ENCODE data around the gene DYNLT2. TPM values are rescaled to one million over a fixed set of nuclear protein-coding genes. Genes with fewer than 3 reads are reported as not detected.

Gene DYNLT2
- total and polyA plus RNA-seq, 2 donors from 2014 or later, result 1.9 to 2.6 TPM

DNA sequence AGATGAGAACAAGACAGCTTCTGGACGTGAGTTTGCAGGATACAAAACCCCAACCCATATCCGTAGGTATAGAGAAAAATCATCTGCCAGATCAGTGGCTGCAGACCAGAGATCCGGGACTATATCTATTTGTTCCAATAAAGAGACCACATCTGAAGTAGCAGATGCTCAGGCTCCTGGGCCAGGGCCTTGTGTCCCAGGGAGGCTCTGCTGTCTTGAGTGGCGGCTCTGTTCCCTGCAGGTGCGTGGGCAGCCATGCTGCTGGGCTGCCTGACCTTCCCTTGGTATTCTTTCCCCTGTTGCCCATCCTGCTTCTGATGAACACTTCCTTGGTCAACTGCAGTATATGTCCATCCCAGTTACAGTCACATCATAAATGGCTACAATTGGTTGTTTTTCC lies 35.0 kb upstream of the DYNLT2 start:
- Histone ChIP-seq H3K36me3 (ENCODE audit: control insufficient read depth in 2 of 3, insufficient read depth in 3 of 3, low read length in 3 of 3) (no peaks in the 10 kb centered on the region), H3K4me3 (ENCODE audit: low read length in 3 of 3) (no peak overlapping the region), H3K9ac (ENCODE audit: low read length in 3 of 3) (no peak overlapping the region), H3K27me3 (ENCODE audit: control insufficient read depth, insufficient read depth, low read length) (no peaks in the 10 kb centered on the region), H3K27ac (ENCODE audit: low read depth in 2 of 2, low read length in 2 of 2) (no peak overlapping the region), H3K4me1 (ENCODE audit: control insufficient read depth in 2 of 3, insufficient read depth in 2 of 3, low read depth in 1 of 3, low read length in 3 of 3) (peaks cover 0 to 13% (median 6%) of the 10 kb centered on the region in 3 donors), H3K9me3 (ENCODE audit: control insufficient read depth in 2 of 3, insufficient read depth in 1 of 3, low read length in 3 of 3) (no peaks in the 10 kb centered on the region)
- intact Hi-C loops (cut with DNase I), result no loop called here
- DNase-seq (peak in 2 of 5 donors; percentile 7 to 13), FAIRE-seq (no peak)
- TF ChIP-seq, protein P1, sequence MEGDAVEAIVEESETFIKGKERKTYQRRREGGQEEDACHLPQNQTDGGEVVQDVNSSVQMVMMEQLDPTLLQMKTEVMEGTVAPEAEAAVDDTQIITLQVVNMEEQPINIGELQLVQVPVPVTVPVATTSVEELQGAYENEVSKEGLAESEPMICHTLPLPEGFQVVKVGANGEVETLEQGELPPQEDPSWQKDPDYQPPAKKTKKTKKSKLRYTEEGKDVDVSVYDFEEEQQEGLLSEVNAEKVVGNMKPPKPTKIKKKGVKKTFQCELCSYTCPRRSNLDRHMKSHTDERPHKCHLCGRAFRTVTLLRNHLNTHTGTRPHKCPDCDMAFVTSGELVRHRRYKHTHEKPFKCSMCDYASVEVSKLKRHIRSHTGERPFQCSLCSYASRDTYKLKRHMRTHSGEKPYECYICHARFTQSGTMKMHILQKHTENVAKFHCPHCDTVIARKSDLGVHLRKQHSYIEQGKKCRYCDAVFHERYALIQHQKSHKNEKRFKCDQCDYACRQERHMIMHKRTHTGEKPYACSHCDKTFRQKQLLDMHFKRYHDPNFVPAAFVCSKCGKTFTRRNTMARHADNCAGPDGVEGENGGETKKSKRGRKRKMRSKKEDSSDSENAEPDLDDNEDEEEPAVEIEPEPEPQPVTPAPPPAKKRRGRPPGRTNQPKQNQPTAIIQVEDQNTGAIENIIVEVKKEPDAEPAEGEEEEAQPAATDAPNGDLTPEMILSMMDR (IDR thresholded peaks at IDR 0.05; ENCODE audit: borderline replicate concordance, extremely low read depth, insufficient read depth), result no peak

DNA sequence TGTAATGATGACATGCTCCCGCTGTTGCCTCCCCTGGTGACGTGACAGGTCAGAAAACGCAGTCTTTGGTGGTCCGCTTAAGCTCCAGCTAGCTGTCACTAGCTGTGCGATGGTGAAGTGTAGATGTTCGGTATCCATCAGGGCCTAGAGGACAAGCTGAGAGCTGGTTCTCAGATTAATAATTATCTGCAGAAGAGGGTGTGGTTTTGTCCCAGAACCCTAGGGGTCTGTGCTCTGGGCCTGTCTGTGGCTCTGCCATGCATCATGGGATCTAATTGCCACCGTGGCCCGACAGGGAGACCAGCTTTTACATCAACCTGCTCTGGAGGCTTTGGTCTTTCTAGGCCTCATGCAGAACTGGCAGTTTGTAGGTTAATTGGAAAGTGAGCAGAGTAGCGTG lies 34.2 kb upstream of the DYNLT2 start:
- no peaks in the 10 kb centered on the region for H3K27me3 ChIP-seq (ENCODE audit: control insufficient read depth, insufficient read depth, low read length)
- H3K27ac ChIP-seq (ENCODE audit: low read depth in 2 of 2, low read length in 2 of 2), result no peak overlapping the region
- DNase-seq (no peak), FAIRE-seq (no peak)
- no peak overlapping the region for H3K9ac ChIP-seq (ENCODE audit: low read length in 3 of 3)
- H3K36me3 ChIP-seq (ENCODE audit: control insufficient read depth in 2 of 3, insufficient read depth in 3 of 3, low read length in 3 of 3), result no peaks in the 10 kb centered on the region
- intact Hi-C loops (cut with DNase I), result no loop called here
- no peaks in the 10 kb centered on the region for H3K9me3 ChIP-seq (ENCODE audit: control insufficient read depth in 2 of 3, insufficient read depth in 1 of 3, low read length in 3 of 3)
- H3K4me3 ChIP-seq (ENCODE audit: low read length in 3 of 3), result no peak overlapping the region
- peaks cover 0 to 12% (median 3%) of the 10 kb centered on the region in 3 donors for H3K4me1 ChIP-seq (ENCODE audit: control insufficient read depth in 2 of 3, insufficient read depth in 2 of 3, low read depth in 1 of 3, low read length in 3 of 3)
- TF ChIP-seq, protein P1 (IDR thresholded peaks at IDR 0.05; ENCODE audit: borderline replicate concordance, extremely low read depth, insufficient read depth), result no peak

DNA sequence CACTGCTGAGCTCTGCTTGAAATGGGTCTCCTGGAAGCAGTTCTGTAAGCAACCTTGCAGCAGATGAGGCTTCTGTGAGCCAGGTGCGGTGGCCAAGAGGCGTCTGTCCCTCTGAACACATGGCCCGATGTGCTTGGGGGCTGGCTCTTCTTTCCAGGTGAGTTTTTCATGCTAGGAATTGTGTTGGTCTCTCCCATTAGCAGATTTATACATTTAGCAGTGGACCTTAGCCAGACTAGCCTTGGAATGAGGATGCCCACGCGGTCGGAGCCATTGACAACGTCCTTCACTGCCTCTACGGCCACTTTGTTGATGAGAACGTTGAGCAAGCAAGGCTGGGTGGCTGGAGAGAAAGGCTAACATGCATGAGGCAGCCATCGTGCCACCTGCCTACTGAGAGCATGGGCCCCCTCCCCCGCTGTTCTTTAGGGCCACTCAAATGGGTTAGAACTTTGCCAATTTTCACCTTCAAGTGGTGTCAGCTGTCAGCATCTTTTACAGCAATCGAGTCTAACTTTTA lies 33.5 kb upstream of the DYNLT2 start:
- no peak for FAIRE-seq

More for the DNA sequence above, 33.5 kb upstream of the DYNLT2 start:
- Histone ChIP-seq H3K9me3 (ENCODE audit: control insufficient read depth in 2 of 3, insufficient read depth in 1 of 3, low read length in 3 of 3) (no peaks in the 10 kb centered on the region), H3K9ac (ENCODE audit: low read length in 3 of 3) (no peak overlapping the region), H3K4me1 (ENCODE audit: control insufficient read depth in 2 of 3, insufficient read depth in 2 of 3, low read depth in 1 of 3, low read length in 3 of 3) (peaks cover 0 to 8% (median 0%) of the 10 kb centered on the region in 3 donors), H3K27ac (ENCODE audit: low read depth in 2 of 2, low read length in 2 of 2) (no peak overlapping the region), H3K4me3 (ENCODE audit: low read length in 3 of 3) (no peak overlapping the region), H3K27me3 (ENCODE audit: control insufficient read depth, insufficient read depth, low read length) (no peaks in the 10 kb centered on the region), H3K36me3 (ENCODE audit: control insufficient read depth in 2 of 3, insufficient read depth in 3 of 3, low read length in 3 of 3) (peaks cover 0 to 3% (median under 1%) of the 10 kb centered on the region in 3 donors)
- intact Hi-C loops (cut with DNase I), result no loop called here
- DNase-seq, result peak in 1 of 5 donors; percentile 4
- TF ChIP-seq, protein P1 (IDR thresholded peaks at IDR 0.05; ENCODE audit: borderline replicate concordance, extremely low read depth, insufficient read depth), result no peak
